HL-60 (cell line): ENCODE measurements around the gene MSX2.

Experiments
- DNase-seq, 2 experiments: peaks; one replicate each; pipeline ENCODE4 v3.0.0-alpha.2; 2010 to 2020; ENCODE audit warnings: low read depth in 1 of 2, low spot score in 1 of 2
- H3K27ac ChIP-seq: fragments of 250-450 bp; sonication (Bioruptor Pico); replicated peaks from 2 replicates; pipeline ENCODE4 v1.5.1; 2020; ENCODE audit warnings: mild to moderate bottlenecking, moderate library complexity
- H3K27me3 ChIP-seq: fragments of 250-450 bp; sonication (Bioruptor Pico); 2 replicates; pipeline ENCODE4 v1.5.1; 2021; ENCODE audit warnings: mild to moderate bottlenecking, moderate library complexity; ENCODE audit not compliant: insufficient read depth, poor library complexity, severe bottlenecking
- H3K4me3 ChIP-seq: replicated peaks from 2 replicates; pipeline ENCODE4 v1.5.1; 2011; ENCODE audit warnings: mild to moderate bottlenecking, control low read depth, low read length; ENCODE audit not compliant: insufficient read depth
- CTCF ChIP-seq: IDR thresholded peaks from one replicate; pipeline ENCODE4 v1.5.1; 2011; ENCODE audit warnings: low read length, control low read depth, inconsistent platforms; ENCODE audit not compliant: insufficient read depth
- GABPA ChIP-seq: IDR thresholded peaks from 2 replicates; pipeline ENCODE4 v1.6.1; 2012; ENCODE audit warnings: low read depth
- POLR2AphosphoS5 ChIP-seq: IDR thresholded peaks from 2 replicates; pipeline ENCODE4 v1.6.1; 2012; ENCODE audit warnings: low read depth
- REST ChIP-seq: IDR thresholded peaks from 2 replicates; pipeline ENCODE4 v1.6.1; 2012; ENCODE audit warnings: low read depth; ENCODE audit not compliant: insufficient replicate concordance
- SPI1 ChIP-seq: IDR thresholded peaks from 2 replicates; pipeline ENCODE4 v1.6.1; 2012; ENCODE audit warnings: low read depth, mild to moderate bottlenecking, borderline replicate concordance

The MSX2 gene

GRCh38 chr5:174699131-174699530, 25.3 kb upstream of the MSX2 start:
- no peak overlapping the region for H3K27ac ChIP-seq
- TF ChIP-seq REST (no peak), POLR2AphosphoS5 (no peak), SPI1 (no peak), GABPA (no peak), CTCF (no peak)

GRCh38 chr5:174706997-174707572, 17.3 kb upstream of the MSX2 start:
- Histone ChIP-seq H3K4me3 (no peak overlapping the region), H3K27me3 (no peaks in the 10 kb centered on the region), H3K27ac (no peak overlapping the region)
- no peak for TF ChIP-seq SPI1
- no peak for DNase-seq

More at GRCh38 chr5:174699131-174699530, 25.3 kb upstream of the MSX2 start:
- no peak for DNase-seq
- Histone ChIP-seq H3K4me3 (no peak overlapping the region), H3K27me3 (peaks cover 7% of the 10 kb centered on the region)

- Histone ChIP-seq H3K4me3 (no peak overlapping the region), H3K27me3 (no peaks in the 10 kb centered on the region), H3K27ac (no peak overlapping the region)
- DNase-seq = no peak
- TF ChIP-seq REST = no peak
- TF ChIP-seq SPI1 = no peak
- TF ChIP-seq POLR2AphosphoS5 = no peak
- TF ChIP-seq GABPA = no peak
- TF ChIP-seq CTCF = no peak
Observed at GRCh38 chr5:174707671-174708070, 16.7 kb upstream of the MSX2 start.

- Histone ChIP-seq H3K4me3 (no peak overlapping the region), H3K27ac (no peak overlapping the region), H3K27me3 (no peaks in the 10 kb centered on the region)
- no peak for DNase-seq
- TF ChIP-seq REST (no peak), CTCF (no peak)
Observed at GRCh38 chr5:174708476-174709207, 15.7 kb upstream of the MSX2 start.
